HCT116 (cell line): Measurements from ENCODE around the gene GGA1. TPM values are rescaled to one million over a fixed set of nuclear protein-coding genes. Genes with fewer than 3 reads are reported as not detected.

Experiments used
- ATAC-seq: fragments of 200-7000 bp; cut with Tn5 transposase; 2 replicates; pipeline ENCODE4 v1.9.1; 2020; ENCODE audit warnings: mild to moderate bottlenecking, moderate library complexity
- BruUV-seq: library from RNA; stranded (reverse); fragments of 400-500 nt; replicated peaks from 2 replicates; lab custom pipeline; 2021; lab: Mats Ljungman, UMichigan
- CTCF ChIA-PET: fragments of 300-600 bp; sonication (Branson Sonifier 250); formaldehyde crosslinking; loops from one replicate; lab custom pipeline; 2021; ENCODE audit warnings: antibody characterized with exemption; lab: Charles Lee
- POLR2A ChIA-PET: fragments of 300-600, 350-600 bp; sonication (Branson Sonifier 250); formaldehyde crosslinking; loops from one replicate; lab custom pipeline; 2021; ENCODE audit warnings: antibody characterized with exemption; lab: Charles Lee
- RAD21 ChIA-PET, 2 experiments: fragments of 300-600 bp; sonication (Branson Sonifier 250); formaldehyde crosslinking; loops; one replicate each; lab custom pipeline; 2023; ENCODE audit warnings: low total read pairs in 2 of 2; ENCODE audit not compliant: uncharacterized antibody in 2 of 2, unreplicated experiment in 2 of 2, low non-redundant PET in 1 of 2; lab: Charles Lee
- DNase-seq: peaks from one replicate; pipeline ENCODE4 v3.0.0-alpha.2; 2010; ENCODE audit warnings: low read depth, low spot score
- H2AFZ ChIP-seq: fragments of 200-600 bp; shearing (Covaris generic), sonication (generic); 2 replicates; pipeline ENCODE4 v1.6.1; 2017; ENCODE audit warnings: low read depth, mixed run types, mixed read lengths, antibody characterized with exemption, low read length; ENCODE audit not compliant: poor library complexity, severe bottlenecking
- H3K27ac ChIP-seq: 2 replicates; pipeline ENCODE4 v1.5.1; 2012; ENCODE audit warnings: low read depth, low read length
- H3K27me3 ChIP-seq: fragments of 200-600 bp; sonication (generic); 2 replicates; pipeline ENCODE4 v1.6.1; 2016; ENCODE audit warnings: mixed run types, low read length, mixed read lengths; ENCODE audit not compliant: insufficient read depth
- H3K36me3 ChIP-seq, 2 experiments: fragments of 200-500 bp in 1 of 2; fragments of 200-600 bp in 1 of 2; sonication (Bioruptor generic) in 1 of 2; sonication (generic) in 1 of 2; 2 replicates each; pipeline versions ENCODE4 v1.5.1 to v1.6.1; 2014 to 2016; ENCODE audit warnings: low read length in 2 of 2, inconsistent platforms in 1 of 2, mixed read lengths in 1 of 2, mixed run types in 1 of 2; ENCODE audit not compliant: insufficient read depth in 2 of 2, control insufficient read depth in 1 of 2
- H3K4me1 ChIP-seq, 2 experiments: fragments of 200-600 bp in 1 of 2; sonication (generic) in 1 of 2; 2 replicates each; pipeline versions ENCODE4 v1.5.1 to v1.6.1; 2012 to 2017; ENCODE audit warnings: low read length in 2 of 2, inconsistent platforms in 1 of 2, mild to moderate bottlenecking in 1 of 2, mixed read lengths in 1 of 2, mixed run types in 1 of 2, moderate library complexity in 1 of 2; ENCODE audit not compliant: insufficient read depth in 2 of 2, control insufficient read depth in 1 of 2
- H3K4me2 ChIP-seq: fragments of 200-600 bp; sonication (generic); 2 replicates; pipeline ENCODE4 v1.6.1; 2017; ENCODE audit warnings: mixed run types, low read length, mixed read lengths
- H3K4me3 ChIP-seq, 2 experiments: fragments of 200-600 bp in 1 of 2; sonication (generic) in 1 of 2; replicated peaks in 1 of 2; 2 replicates each; pipeline ENCODE4 v1.5.1; 2011 to 2016; ENCODE audit warnings: low read length in 2 of 2, control low read depth in 1 of 2, low read depth in 1 of 2, mild to moderate bottlenecking in 1 of 2, mixed read lengths in 1 of 2, mixed run types in 1 of 2
- H3K79me2 ChIP-seq: fragments of 200-600 bp; sonication (generic); 2 replicates; pipeline ENCODE4 v1.6.1; 2017; ENCODE audit warnings: mild to moderate bottlenecking, mixed run types, low read length, moderate library complexity, mixed read lengths; ENCODE audit not compliant: insufficient read depth
- H3K9ac ChIP-seq: fragments of 200-600 bp; sonication (generic); 2 replicates; pipeline ENCODE4 v1.6.1; 2016; ENCODE audit warnings: low read length, mixed read lengths
- H3K9me2 ChIP-seq: fragments of 200-600 bp; sonication (generic), shearing (Covaris generic); 2 replicates; pipeline ENCODE4 v1.6.1; 2017; ENCODE audit warnings: mixed run types, mild to moderate bottlenecking, moderate library complexity; ENCODE audit not compliant: insufficient read depth
- H3K9me3 ChIP-seq, 2 experiments: fragments of 200-500 bp in 1 of 2; fragments of 200-600 bp in 1 of 2; sonication (Bioruptor generic) in 1 of 2; sonication (generic) in 1 of 2; 2 replicates each; pipeline ENCODE4 v1.6.1; 2014 to 2017; ENCODE audit warnings: low read length in 2 of 2, mixed read lengths in 2 of 2, inconsistent platforms in 1 of 2, low read depth in 1 of 2, mild to moderate bottlenecking in 1 of 2, mixed run types in 1 of 2, moderate library complexity in 1 of 2; ENCODE audit not compliant: control insufficient read depth in 1 of 2, insufficient read depth in 1 of 2
- H4K20me1 ChIP-seq: fragments of 200-600 bp; sonication (generic), shearing (Covaris generic); 2 replicates; pipeline ENCODE4 v1.6.1; 2017; ENCODE audit warnings: mixed run types, mild to moderate bottlenecking, moderate library complexity; ENCODE audit not compliant: insufficient read depth
- POLR2AphosphoS5 ChIP-seq: IDR thresholded peaks from 2 replicates; pipeline ENCODE4 v1.6.1; 2011; ENCODE audit warnings: mild to moderate bottlenecking, low read depth, low read length, moderate library complexity
- RAD21 ChIP-seq: IDR thresholded peaks from 2 replicates; pipeline ENCODE4 v1.6.1; 2012; ENCODE audit warnings: low read depth, mild to moderate bottlenecking
- SIN3A ChIP-seq: IDR thresholded peaks from 2 replicates; pipeline ENCODE4 v1.6.1; 2012; ENCODE audit warnings: low read depth
- YY1 ChIP-seq: IDR thresholded peaks from 2 replicates; pipeline ENCODE4 v1.6.1; 2011; ENCODE audit warnings: low read length, low read depth, moderate library complexity, mild to moderate bottlenecking; ENCODE audit not compliant: insufficient replicate concordance; ENCODE audit errors: extremely low read depth
- ZFX ChIP-seq: fragments of 450-650 bp; IDR thresholded peaks from 2 replicates; pipeline ENCODE4 v1.6.1; 2017
- intact Hi-C: fragments of 100-400 bp; cut with micrococcal nuclease; formaldehyde crosslinking; loops from 2 replicates; pipeline ENCODE4 v1.10.0; 2022
- total RNA-seq: library from RNA; stranded (reverse); gene quantifications from one replicate; pipeline ENCODE4 v1.2.1, GENCODE V29; 2021; ENCODE audit not compliant: unreplicated experiment
- TF ChIP-seq, protein P1 (sequence below): IDR thresholded peaks from 2 replicates; pipeline ENCODE4 v1.6.1; 2011; ENCODE audit warnings: mild to moderate bottlenecking, low read length, moderate library complexity; ENCODE audit not compliant: insufficient replicate concordance; ENCODE audit errors: extremely low read depth
- TF ChIP-seq, protein P2 (sequence below), 3 experiments: fragments of 200-600 bp in 1 of 3; sonication (generic) in 1 of 3; IDR thresholded peaks in 2 of 3; conservative IDR thresholded peaks in 1 of 3; 2 replicates each; pipeline ENCODE4 v1.5.1; 2012 to 2017; ENCODE audit warnings: low read depth in 2 of 3, low read length in 2 of 3, antibody characterized with exemption in 1 of 3, borderline replicate concordance in 1 of 3, control low read depth in 1 of 3, mild to moderate bottlenecking in 1 of 3, mixed read lengths in 1 of 3, mixed run types in 1 of 3, moderate library complexity in 1 of 3; ENCODE audit not compliant: insufficient read depth in 1 of 3

The GGA1 gene
- total RNA-seq, 1 experiment from 2014 or later = 89.8 TPM

DNA sequence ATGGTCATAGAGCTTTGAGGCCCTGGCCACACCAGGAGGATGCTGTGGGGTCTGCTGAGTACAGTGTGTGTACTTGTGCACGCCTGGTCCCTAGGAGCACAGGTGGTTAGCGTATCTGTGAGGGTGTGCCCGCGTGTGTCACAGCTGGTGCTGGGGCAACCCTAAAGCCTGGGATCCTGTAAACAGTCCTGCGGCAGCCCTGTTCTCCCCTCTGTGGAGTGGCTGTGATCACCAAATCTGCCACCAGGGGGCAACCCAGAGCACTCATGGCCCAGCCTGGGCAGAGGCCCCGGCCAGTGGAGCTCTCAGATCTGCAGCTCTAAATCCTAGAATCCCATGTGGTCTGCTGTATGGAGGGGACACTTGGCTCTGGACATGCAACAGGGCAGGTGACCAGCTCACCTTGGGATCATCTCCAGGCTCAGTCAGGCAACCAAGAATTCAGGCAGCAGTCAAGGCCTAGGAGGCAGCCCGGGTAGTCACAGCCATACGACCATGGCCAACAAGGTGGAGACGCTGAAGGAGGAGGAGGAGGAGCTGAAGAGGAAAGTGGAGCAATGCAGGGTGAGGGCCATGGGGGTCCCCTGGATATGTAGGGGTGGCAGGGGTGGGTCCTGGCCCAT, 34.7 kb downstream of the GGA1 start:
- H2AFZ ChIP-seq = no peak overlapping the region
- H3K36me3 ChIP-seq = peaks cover 8 to 21% of the 10 kb centered on the region in 2 experiments; a peak in 3 of 4 replicates
- no TSS peak for BruUV-seq
- DNase-seq = no peak
- H3K4me3 ChIP-seq = no peak overlapping the region
- ChIA-PET CTCF (interaction anchor here (0.6 to 2.7 kb wide), 33 partner anchors 10 to 220 kb away, joined by 3 to 38 read pairs (median 4); partner anchors contain the start of genes GCAT, GGA1, LGALS1 and NOL12), POLR2A (interaction anchor here (0.7 to 3.6 kb wide), 10 partner anchors 10 to 171 kb away, joined by 3 to 21 read pairs (median 4); partner anchors contain the start of genes GGA1, LGALS1 and PDXP), RAD21 (interaction anchor here (0.5 to 2.2 kb wide), 7 partner anchors 15 to 149 kb away, joined by 3 to 15 read pairs (median 4); partner anchors contain the start of genes NOL12 (in 1 of the 2) and PDXP (in 1 of the 2))
- no peaks in the 10 kb centered on the region for H4K20me1 ChIP-seq
- no peaks in the 10 kb centered on the region for H3K27me3 ChIP-seq
- intact Hi-C loops = loop anchor here (2.0 kb wide), 1 partner anchor 37 kb away; no protein-coding TSS in a partner anchor
- peak; percentile 73 for ATAC-seq
- H3K27ac ChIP-seq = no peak overlapping the region
- no peak; the same call in 1 of the 2 replicates for TF ChIP-seq ZFX
- TF ChIP-seq YY1 = peak; percentile 24
- TF ChIP-seq, protein P1, sequence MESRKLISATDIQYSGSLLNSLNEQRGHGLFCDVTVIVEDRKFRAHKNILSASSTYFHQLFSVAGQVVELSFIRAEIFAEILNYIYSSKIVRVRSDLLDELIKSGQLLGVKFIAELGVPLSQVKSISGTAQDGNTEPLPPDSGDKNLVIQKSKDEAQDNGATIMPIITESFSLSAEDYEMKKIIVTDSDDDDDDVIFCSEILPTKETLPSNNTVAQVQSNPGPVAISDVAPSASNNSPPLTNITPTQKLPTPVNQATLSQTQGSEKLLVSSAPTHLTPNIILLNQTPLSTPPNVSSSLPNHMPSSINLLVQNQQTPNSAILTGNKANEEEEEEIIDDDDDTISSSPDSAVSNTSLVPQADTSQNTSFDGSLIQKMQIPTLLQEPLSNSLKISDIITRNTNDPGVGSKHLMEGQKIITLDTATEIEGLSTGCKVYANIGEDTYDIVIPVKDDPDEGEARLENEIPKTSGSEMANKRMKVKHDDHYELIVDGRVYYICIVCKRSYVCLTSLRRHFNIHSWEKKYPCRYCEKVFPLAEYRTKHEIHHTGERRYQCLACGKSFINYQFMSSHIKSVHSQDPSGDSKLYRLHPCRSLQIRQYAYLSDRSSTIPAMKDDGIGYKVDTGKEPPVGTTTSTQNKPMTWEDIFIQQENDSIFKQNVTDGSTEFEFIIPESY = no peak
- TF ChIP-seq, protein P2, sequence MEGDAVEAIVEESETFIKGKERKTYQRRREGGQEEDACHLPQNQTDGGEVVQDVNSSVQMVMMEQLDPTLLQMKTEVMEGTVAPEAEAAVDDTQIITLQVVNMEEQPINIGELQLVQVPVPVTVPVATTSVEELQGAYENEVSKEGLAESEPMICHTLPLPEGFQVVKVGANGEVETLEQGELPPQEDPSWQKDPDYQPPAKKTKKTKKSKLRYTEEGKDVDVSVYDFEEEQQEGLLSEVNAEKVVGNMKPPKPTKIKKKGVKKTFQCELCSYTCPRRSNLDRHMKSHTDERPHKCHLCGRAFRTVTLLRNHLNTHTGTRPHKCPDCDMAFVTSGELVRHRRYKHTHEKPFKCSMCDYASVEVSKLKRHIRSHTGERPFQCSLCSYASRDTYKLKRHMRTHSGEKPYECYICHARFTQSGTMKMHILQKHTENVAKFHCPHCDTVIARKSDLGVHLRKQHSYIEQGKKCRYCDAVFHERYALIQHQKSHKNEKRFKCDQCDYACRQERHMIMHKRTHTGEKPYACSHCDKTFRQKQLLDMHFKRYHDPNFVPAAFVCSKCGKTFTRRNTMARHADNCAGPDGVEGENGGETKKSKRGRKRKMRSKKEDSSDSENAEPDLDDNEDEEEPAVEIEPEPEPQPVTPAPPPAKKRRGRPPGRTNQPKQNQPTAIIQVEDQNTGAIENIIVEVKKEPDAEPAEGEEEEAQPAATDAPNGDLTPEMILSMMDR (IDR thresholded peaks at IDR 0.05 in 2 of 3, conservative IDR thresholded peaks at IDR 0.05 in 1 of 3; ENCODE audit: borderline replicate concordance in 1 of 3, insufficient read depth in 1 of 3, low read depth in 2 of 3, low read length in 2 of 3) = peak; percentile 85 to 94 (median 93)
- no peak for TF ChIP-seq POLR2AphosphoS5
- no peak for TF ChIP-seq SIN3A
- TF ChIP-seq RAD21 = peak; percentile 81
- peaks cover 14% of the 10 kb centered on the region for H3K79me2 ChIP-seq
- peaks cover 34 to 60% of the 10 kb centered on the region in 2 experiments for H3K4me1 ChIP-seq
- H3K9me3 ChIP-seq = no peaks in the 10 kb centered on the region
- no peak overlapping the region for H3K9ac ChIP-seq
- H3K9me2 ChIP-seq = no peaks in the 10 kb centered on the region
- no peak overlapping the region for H3K4me2 ChIP-seq
